Activated CD8-positive, alpha-beta memory T cell treated with anti-CD3 and anti-CD28 coated beads, Interleukin-2, amount 50 U/mL, for 1 hour (primary cell): ENCODE data around the gene GDPD5.

ENCODE experiments used
- DNase-seq: peaks from one replicate; pipeline ENCODE4 v3.0.0-alpha.2; 2020; ENCODE audit errors: extremely low read depth

The GDPD5 gene

GRCh38 chr11:75516140-75516539 is 9.6 kb downstream of the GDPD5 start:
- DNase-seq: no peak

- DNase-seq: no peak
These were observed 11.1 kb downstream of the GDPD5 start for GRCh38 chr11:75514596-75514995.

DNA sequence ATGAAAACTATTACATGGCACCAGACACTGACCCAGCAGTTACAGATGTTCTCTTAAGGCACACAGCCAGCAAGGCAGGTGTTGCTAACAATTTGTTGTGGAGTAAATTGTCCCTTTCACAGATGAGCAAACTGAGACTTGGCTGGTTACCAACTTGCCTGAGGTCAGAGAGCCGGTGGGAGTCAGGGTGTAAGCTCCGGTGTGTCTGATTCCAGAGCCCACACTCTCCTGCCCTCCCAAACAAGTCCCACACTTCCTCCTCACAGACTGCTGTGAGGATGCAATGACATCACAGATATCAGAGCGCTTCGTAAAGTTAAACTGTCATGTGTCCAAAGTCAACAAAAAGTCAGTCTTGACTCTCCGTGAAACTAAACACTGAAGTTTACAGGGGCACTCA is 12.5 kb downstream of the GDPD5 start:
- no peak for DNase-seq

DNA sequence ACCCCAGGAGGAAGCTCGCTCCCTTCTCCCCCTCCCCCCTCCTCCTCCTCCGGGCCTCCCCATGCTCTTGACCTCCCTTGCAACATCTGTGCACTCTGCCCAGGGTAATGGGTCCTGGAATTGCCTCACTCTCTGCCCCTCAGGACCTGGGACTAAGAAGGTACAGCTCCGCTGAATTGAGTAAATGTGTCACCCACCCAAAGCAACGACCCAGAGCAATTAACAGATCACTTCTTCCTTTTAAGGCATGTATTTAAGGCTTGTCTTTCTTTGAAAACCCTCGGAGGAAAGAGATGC is 15.1 kb downstream of the GDPD5 start:
- no peak for DNase-seq

- no peak for DNase-seq
These were observed 15.6 kb downstream of the GDPD5 start for GRCh38 chr11:75510004-75510722.

DNA sequence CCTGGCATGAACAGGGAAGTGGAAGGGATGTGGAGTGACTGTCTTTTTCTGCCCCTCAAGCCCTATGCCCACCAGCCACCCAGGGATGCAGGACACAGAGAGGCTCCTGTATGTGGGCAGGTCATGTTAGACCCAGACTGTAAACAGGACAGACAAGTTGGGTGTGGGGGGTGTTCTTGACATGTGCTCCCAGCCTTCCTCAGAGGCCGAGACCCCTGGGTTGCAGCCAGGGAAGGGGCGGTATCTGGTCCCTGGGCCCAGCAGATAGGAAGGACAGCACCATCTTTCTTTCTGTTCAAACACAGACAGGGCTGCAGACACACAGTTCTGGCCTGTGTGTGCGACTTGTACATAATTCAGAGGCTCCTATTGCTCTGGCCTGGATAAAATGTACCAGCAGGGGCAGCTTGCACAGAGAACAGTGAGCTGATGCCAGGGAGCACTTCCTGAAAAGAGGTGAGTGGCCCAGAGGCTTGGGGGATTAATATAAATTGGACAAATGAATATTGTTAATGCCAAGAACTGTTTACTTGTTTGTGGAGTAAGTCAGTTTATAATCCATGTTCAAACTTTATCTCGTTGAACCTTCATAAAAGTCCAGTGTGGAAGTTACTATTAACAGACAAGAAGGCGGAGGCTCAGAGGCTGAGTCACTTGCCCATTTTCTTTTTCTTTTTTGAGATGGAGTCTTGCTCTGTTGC is 16.6 kb downstream of the GDPD5 start:
- no peak for DNase-seq

GRCh38 chr11:75508051-75508561 is 17.6 kb downstream of the GDPD5 start:
- no peak for DNase-seq

DNA sequence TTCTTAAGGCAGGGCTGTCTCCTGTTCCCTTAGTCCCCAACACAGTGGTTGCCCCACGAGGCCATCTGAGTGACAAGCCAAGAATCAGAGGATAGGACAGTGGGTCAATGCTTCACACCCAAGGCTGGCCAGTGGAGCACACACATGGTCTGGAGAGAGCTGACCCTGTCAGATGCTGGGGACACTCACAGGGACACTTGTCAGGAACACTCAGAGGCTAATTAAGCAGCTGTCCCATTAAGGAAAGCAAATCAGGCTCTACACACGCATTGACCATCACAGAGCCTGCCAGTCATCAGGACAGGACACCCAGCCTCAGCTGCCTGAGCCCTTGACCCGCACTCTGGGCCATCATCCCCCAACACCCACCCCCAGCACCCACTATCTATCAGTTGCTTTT is 18.2 kb downstream of the GDPD5 start:
- DNase-seq: no peak

DNA sequence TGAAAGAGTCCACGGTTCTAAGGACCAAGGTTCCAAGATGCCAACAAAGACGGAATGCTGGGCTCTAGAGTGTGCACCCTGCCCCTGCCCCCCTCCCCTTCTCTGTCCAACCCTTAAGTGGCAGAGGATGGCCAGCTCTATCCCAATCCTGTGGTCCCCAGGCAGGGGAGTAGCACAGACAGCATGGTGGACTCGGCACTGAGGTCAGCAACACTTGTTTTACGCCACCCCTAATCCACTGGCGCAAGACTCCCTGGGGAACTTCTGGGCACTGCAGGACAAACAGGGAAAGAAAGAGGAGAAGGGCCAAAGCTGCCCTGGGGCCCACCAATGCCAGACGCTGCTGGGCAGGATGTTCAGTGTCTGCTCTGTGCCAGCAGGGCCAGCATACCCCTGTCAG is 18.9 kb downstream of the GDPD5 start:
- DNase-seq: no peak

DNA sequence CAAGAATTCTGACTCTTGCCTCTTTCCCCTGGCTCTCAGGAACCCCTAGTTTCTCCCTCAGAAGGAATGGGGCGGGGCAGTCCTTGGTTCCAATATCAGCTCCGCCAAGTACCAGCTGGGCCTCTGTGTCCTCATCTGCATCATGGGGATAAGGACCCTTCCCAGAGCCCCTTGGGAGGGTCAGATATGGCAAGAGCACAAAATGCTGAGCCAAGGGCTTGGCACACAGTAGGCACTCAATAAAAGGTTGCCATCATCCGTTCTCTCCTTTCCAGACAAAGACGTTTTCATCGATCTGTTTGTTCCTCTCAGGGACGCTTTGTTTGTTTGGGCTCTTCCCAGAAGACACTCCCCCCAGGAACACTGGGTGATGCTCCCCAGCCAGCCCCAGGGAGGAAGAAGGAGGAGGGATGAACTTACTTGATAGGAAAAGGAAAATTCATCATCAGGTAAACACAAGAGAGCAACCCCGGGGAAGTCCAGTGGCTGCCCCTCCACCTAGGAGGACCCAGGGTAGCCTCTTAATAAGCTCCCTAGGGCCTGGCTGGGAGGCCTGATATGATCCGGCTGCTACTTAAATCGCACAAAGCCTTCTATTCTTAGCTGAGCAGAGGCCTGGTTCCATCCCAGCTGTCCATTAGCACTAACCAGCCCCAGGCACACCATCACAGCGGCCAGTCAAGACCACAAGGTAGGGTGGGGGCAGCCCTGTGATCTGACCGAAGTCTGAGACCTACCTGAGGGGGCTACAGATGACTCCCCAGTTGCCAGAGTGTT is 19.6 kb downstream of the GDPD5 start:
- DNase-seq: no peak

DNA sequence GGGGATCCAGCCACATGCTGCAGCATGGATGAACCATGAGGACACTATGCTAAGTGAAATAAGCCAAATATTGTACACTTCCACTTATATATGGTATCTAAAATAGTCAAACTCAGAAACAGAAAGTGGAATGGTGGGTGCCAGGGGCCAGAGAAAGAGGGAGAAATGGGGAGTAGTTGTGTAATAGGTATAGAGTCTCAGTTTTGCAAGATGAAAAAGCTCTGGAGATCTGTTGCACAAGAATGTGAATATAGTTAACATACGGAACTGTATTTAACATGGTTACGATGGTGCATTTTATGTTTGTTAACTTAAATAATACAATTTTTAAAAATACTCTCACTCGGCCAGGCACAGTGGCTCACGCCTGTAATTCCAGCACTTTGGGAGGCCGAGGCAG is 21.2 kb downstream of the GDPD5 start:
- DNase-seq: no peak

GRCh38 chr11:75503531-75504099 is 22.1 kb downstream of the GDPD5 start:
- no peak for DNase-seq

DNA sequence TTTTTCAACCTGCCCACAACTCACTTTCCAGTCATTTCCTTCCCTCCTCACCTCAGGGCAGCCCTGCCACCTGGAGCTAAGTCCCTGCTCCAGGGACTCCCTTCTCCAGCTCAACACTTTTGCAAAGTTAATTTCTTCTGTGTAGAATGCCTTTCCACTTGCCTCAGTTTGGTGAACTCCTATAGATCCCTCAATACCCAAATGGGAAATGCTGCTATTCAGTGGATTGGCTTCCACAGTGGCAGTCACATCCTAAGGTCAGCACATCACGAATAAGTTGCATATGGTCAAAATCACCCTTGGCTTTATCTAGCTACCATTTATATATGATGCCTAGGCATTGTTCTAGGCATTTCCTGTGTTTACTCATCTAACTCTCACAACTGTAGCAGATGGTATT is 23.6 kb downstream of the GDPD5 start:
- no peak for DNase-seq

GRCh38 chr11:75500742-75501141 is 25.0 kb downstream of the GDPD5 start:
- DNase-seq: no peak

GRCh38 chr11:75499423-75500190 is 26.1 kb downstream of the GDPD5 start:
- DNase-seq: no peak

GRCh38 chr11:75498556-75499255 is 27.0 kb downstream of the GDPD5 start:
- no peak for DNase-seq

DNA sequence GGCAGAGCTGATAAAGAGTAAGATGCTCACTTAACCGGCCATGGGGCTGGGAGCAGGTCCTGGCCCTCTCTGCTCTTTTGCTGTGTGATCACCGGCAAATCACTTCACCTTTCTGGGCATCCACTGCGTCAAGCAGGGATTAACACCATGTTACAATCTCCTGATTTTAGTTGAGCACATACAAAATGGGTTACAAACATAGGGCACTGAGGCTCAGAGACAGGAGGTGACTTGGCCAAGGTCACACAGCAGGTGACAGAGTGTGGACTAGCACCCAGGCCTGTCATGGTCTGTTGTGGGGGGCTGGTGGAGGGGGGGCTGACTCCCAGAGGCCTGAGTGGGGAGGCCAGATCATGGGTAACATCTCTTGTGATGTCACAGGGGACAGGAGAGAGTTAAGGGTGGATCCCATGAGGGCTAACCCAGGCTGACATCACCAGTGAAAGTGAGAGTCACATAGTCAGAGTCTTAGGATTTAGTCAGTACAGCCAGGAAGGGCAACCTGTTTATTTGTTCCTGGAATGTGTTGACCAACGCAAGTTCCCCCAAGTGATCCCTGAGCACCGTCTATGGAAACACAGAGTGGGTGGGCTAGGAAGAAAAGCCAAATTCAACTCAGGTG is 27.8 kb downstream of the GDPD5 start:
- DNase-seq: no peak

DNA sequence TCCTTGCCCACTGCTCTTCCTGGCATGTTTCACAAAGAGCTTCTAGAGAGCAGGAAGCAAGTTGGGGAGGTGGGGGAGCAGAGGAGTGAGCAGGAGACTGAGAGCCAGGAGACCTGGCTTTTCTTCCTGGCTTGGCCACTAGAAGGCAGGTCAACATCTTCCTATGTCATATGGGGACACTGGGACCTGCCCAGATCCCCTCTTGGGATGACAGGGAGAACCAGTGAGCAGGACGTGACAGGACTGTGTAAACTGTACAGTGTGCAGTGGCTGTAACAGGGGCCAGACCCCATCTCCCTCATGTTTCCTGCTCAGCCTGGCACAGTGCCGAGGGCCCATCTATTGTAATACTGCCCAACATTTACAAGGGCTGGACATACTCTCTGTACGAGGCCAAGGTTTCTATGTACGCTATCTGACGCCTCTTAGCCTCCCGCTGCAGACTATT is 29.4 kb downstream of the GDPD5 start:
- DNase-seq: no peak

DNA sequence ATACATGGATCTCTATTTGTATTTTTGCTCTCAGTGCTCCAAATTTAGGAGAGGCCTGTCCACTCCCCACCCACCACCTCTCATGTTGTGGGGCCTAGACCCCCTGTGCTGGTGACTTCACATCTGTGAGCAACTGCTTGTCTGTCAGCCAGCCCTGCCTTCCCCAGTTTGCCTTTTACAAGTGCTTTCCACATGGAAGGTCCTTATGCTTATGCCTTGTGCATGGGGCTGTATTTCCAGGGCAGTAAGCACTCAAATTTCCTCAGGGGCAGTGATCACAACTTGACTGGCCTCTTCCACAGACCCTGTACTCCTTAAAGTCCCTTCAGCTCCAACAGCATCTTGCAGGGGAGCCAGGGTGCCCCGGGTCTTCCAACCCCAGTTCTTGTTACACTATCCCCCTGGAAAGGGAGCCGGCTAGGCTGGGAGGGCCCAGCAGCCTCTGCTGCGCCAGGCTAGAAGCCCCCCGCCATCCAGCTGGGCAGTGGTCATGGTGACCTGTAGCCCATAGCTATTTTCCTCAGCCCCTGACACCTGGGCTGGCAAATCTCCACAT is 29.9 kb downstream of the GDPD5 start:
- DNase-seq: no peak

GRCh38 chr11:75493626-75494025 is 32.1 kb downstream of the GDPD5 start:
- DNase-seq: no peak
